ENCODE results near the gene DUSP3.
A peak's percentile ranks its signal among the peaks of the same experiment; 100 is the strongest.

Gene DUSP3

GRCh38 chr17:43779145-43780125 is 658 bp upstream of the DUSP3 start:
- Histone ChIP-seq H3K4me1 (ENCODE audit: control insufficient read depth, low read depth, low read length) (no peaks in the 10 kb centered on the region), H3K9ac (ENCODE audit: low read length) (no peak overlapping the region), H3K27ac (ENCODE audit: low read length) (no peak overlapping the region), H3K36me3 (ENCODE audit: control insufficient read depth, low read depth, low read length) (peaks cover 12% of the 10 kb centered on the region), H3K4me3 (ENCODE audit: low read length) (peak overlapping the region; percentile 77), H3K27me3 (ENCODE audit: control insufficient read depth, insufficient read depth, low read length) (peaks cover 22% of the 10 kb centered on the region), H3K9me3 (ENCODE audit: control insufficient read depth, low read depth, low read length) (no peaks in the 10 kb centered on the region)

GRCh38 chr17:43774304-43775250 is 4.2 kb downstream of the DUSP3 start:
- Histone ChIP-seq H3K9ac (ENCODE audit: low read length) (no peak overlapping the region), H3K9me3 (ENCODE audit: control insufficient read depth, low read depth, low read length) (no peaks in the 10 kb centered on the region), H3K4me3 (ENCODE audit: low read length) (no peak overlapping the region), H3K27ac (ENCODE audit: low read length) (no peak overlapping the region), H3K36me3 (ENCODE audit: control insufficient read depth, low read depth, low read length) (peaks cover 36% of the 10 kb centered on the region), H3K4me1 (ENCODE audit: control insufficient read depth, low read depth, low read length) (no peaks in the 10 kb centered on the region), H3K27me3 (ENCODE audit: control insufficient read depth, insufficient read depth, low read length) (peaks cover 5% of the 10 kb centered on the region)

DNA sequence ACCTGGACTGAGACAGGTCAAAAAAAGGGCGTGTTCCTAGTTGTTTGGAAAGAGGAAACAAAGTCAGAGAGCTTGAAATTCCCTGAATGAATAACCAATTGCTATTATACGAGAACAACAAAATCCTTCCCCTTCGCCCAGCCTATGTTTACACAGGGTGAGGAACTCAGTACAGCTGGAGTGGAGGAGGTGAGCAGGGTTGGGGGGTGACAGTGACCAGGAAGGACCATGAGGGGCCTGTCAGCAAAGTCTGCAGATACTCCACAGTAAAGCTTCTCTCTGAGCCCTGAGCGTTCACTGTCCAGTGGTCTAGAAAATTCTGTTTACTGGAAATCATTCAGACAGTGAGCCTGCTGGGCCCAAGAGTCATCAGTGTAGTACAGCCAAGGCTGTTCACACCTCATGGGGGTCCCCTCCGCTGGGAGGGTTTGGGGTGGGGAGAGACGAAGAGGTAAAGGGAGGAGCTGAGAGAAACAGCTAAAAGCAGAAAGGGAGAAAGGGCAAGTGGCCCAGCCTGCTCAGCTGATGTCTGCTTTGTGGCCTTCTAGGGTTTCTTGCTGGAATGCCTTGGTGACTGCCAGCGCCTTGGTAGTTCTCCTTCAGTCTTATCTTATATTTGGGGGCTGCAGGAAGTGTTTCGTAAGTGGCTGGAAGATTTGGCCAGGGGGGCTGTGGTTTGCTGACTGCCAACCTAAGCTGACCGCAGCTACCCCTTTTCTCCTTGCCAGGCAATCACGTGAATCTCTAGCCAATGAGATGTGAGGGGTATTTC is 5.7 kb downstream of the DUSP3 start:
- Histone ChIP-seq H3K4me1 (ENCODE audit: control insufficient read depth, low read depth, low read length) (no peaks in the 10 kb centered on the region), H3K9ac (ENCODE audit: low read length) (no peak overlapping the region), H3K27ac (ENCODE audit: low read length) (no peak overlapping the region), H3K9me3 (ENCODE audit: control insufficient read depth, low read depth, low read length) (no peaks in the 10 kb centered on the region), H3K27me3 (ENCODE audit: control insufficient read depth, insufficient read depth, low read length) (no peaks in the 10 kb centered on the region), H3K4me3 (ENCODE audit: low read length) (no peak overlapping the region), H3K36me3 (ENCODE audit: control insufficient read depth, low read depth, low read length) (peaks cover 41% of the 10 kb centered on the region)

DNA sequence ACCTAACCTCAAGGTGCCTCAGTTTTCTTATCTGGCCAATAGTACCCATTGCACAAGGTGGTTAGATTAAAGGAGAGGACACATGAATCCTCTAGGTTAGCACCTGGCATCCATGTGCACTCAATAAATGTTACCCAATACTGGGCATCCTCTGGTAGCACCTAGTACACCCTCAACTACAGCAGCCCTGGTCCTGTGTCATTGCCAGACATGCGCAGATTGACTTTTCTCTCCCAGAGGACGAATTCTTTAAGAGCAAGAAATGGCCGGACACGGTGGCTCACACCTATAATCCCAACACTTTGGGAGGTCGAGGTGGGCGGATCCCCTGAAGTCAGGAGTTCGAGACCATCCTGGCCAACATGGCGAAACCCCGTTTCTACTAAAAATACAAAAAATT is 7.3 kb downstream of the DUSP3 start:
- Histone ChIP-seq H3K27me3 (ENCODE audit: control insufficient read depth, insufficient read depth, low read length) (no peaks in the 10 kb centered on the region), H3K4me1 (ENCODE audit: control insufficient read depth, low read depth, low read length) (no peaks in the 10 kb centered on the region), H3K36me3 (ENCODE audit: control insufficient read depth, low read depth, low read length) (peaks cover 40% of the 10 kb centered on the region), H3K9me3 (ENCODE audit: control insufficient read depth, low read depth, low read length) (no peaks in the 10 kb centered on the region), H3K9ac (ENCODE audit: low read length) (no peak overlapping the region), H3K27ac (ENCODE audit: low read length) (no peak overlapping the region), H3K4me3 (ENCODE audit: low read length) (no peak overlapping the region)

- peaks cover 37% of the 10 kb centered on the region for H3K36me3 ChIP-seq (ENCODE audit: control insufficient read depth, low read depth, low read length)
- no peak overlapping the region for H3K27ac ChIP-seq (ENCODE audit: low read length)
- H3K4me1 ChIP-seq (ENCODE audit: control insufficient read depth, low read depth, low read length), result no peaks in the 10 kb centered on the region
- no peaks in the 10 kb centered on the region for H3K9me3 ChIP-seq (ENCODE audit: control insufficient read depth, low read depth, low read length)
- no peak overlapping the region for H3K9ac ChIP-seq (ENCODE audit: low read length)
- H3K27me3 ChIP-seq (ENCODE audit: control insufficient read depth, insufficient read depth, low read length), result no peaks in the 10 kb centered on the region
- H3K4me3 ChIP-seq (ENCODE audit: low read length), result no peak overlapping the region
Observed at GRCh38 chr17:43770957-43771356, 7.8 kb downstream of the DUSP3 start.

DNA sequence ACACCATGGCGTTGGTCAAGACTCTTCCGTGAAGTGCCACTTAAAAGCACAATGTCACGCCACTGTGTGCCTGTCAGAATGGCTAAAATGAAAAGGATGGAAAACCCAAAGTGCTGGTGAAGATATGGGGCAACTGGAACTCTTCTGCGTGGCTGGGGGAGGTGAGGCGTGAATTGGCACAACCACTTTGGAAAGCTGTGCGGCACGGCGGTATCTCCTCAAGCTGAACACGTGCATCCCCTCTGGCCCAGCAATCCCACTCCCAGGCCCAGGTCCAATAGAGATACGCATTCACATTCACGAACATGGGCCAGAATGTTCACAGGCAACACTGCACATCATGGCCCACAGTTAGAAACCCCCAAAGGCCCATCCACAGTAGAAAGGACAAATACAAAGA is 8.9 kb downstream of the DUSP3 start:
- H3K9ac ChIP-seq (ENCODE audit: low read length), result no peak overlapping the region
- H3K4me3 ChIP-seq (ENCODE audit: low read length), result no peak overlapping the region
- H3K4me1 ChIP-seq (ENCODE audit: control insufficient read depth, low read depth, low read length), result no peaks in the 10 kb centered on the region
- H3K27ac ChIP-seq (ENCODE audit: low read length), result no peak overlapping the region
- H3K36me3 ChIP-seq (ENCODE audit: control insufficient read depth, low read depth, low read length), result peaks cover 32% of the 10 kb centered on the region
- no peaks in the 10 kb centered on the region for H3K9me3 ChIP-seq (ENCODE audit: control insufficient read depth, low read depth, low read length)
- H3K27me3 ChIP-seq (ENCODE audit: control insufficient read depth, insufficient read depth, low read length), result no peaks in the 10 kb centered on the region

GRCh38 chr17:43769426-43769825 is 9.4 kb downstream of the DUSP3 start:
- no peaks in the 10 kb centered on the region for H3K9me3 ChIP-seq (ENCODE audit: control insufficient read depth, low read depth, low read length)
- peaks cover 29% of the 10 kb centered on the region for H3K36me3 ChIP-seq (ENCODE audit: control insufficient read depth, low read depth, low read length)
- no peaks in the 10 kb centered on the region for H3K27me3 ChIP-seq (ENCODE audit: control insufficient read depth, insufficient read depth, low read length)
- no peak overlapping the region for H3K4me3 ChIP-seq (ENCODE audit: low read length)
- no peak overlapping the region for H3K9ac ChIP-seq (ENCODE audit: low read length)
- no peaks in the 10 kb centered on the region for H3K4me1 ChIP-seq (ENCODE audit: control insufficient read depth, low read depth, low read length)
- no peak overlapping the region for H3K27ac ChIP-seq (ENCODE audit: low read length)

- Histone ChIP-seq H3K27ac (ENCODE audit: low read length) (no peak overlapping the region), H3K27me3 (ENCODE audit: control insufficient read depth, insufficient read depth, low read length) (no peaks in the 10 kb centered on the region), H3K4me1 (ENCODE audit: control insufficient read depth, low read depth, low read length) (no peaks in the 10 kb centered on the region), H3K9me3 (ENCODE audit: control insufficient read depth, low read depth, low read length) (no peaks in the 10 kb centered on the region), H3K4me3 (ENCODE audit: low read length) (no peak overlapping the region), H3K9ac (ENCODE audit: low read length) (no peak overlapping the region), H3K36me3 (ENCODE audit: control insufficient read depth, low read depth, low read length) (peaks cover 25% of the 10 kb centered on the region)
Observed at GRCh38 chr17:43768943-43769342, 9.8 kb downstream of the DUSP3 start.

DNA sequence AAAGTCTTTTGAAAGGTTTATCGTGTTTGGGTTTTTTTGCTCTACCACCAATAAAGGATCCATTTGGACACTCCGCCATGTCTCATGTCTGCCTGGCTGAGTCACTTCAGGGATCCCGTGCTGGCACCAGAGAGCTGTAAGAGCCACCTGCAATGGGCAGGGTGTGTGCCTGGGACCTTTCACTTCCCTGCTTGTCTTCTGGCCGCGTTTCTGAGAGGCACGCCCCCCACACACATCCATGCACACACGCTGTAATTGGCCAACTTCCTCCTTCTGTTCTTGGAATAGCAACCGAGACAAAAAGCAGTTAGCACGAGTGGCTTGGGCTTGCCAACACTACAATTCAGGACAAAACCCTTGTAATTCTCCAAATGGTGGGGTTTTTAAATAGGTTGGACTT is 10.4 kb downstream of the DUSP3 start:
- no peak overlapping the region for H3K4me3 ChIP-seq (ENCODE audit: low read length)
- no peaks in the 10 kb centered on the region for H3K9me3 ChIP-seq (ENCODE audit: control insufficient read depth, low read depth, low read length)
- H3K4me1 ChIP-seq (ENCODE audit: control insufficient read depth, low read depth, low read length), result no peaks in the 10 kb centered on the region
- no peaks in the 10 kb centered on the region for H3K27me3 ChIP-seq (ENCODE audit: control insufficient read depth, insufficient read depth, low read length)
- H3K27ac ChIP-seq (ENCODE audit: low read length), result no peak overlapping the region
- H3K36me3 ChIP-seq (ENCODE audit: control insufficient read depth, low read depth, low read length), result peaks cover 23% of the 10 kb centered on the region
- H3K9ac ChIP-seq (ENCODE audit: low read length), result no peak overlapping the region

DNA sequence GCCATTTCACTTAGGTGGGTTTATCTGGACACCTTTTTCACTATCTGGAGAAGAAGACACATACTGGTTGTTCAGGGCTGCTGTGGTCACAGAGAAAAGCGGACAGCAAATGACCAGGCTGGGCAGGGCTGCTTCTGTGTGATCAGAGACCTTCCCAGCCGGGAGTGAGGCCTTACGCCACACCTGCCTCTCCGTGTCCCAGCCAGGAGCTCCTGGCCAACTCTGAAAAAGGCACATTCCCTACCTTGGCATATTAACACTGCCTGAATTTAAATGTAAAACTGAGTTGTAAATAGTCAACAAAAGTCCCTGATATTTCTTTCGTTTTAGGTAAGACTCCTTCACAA is 11.1 kb downstream of the DUSP3 start:
- Histone ChIP-seq H3K9me3 (ENCODE audit: control insufficient read depth, low read depth, low read length) (no peaks in the 10 kb centered on the region), H3K4me1 (ENCODE audit: control insufficient read depth, low read depth, low read length) (no peaks in the 10 kb centered on the region), H3K27ac (ENCODE audit: low read length) (no peak overlapping the region), H3K27me3 (ENCODE audit: control insufficient read depth, insufficient read depth, low read length) (no peaks in the 10 kb centered on the region), H3K9ac (ENCODE audit: low read length) (no peak overlapping the region), H3K36me3 (ENCODE audit: control insufficient read depth, low read depth, low read length) (peaks cover 16% of the 10 kb centered on the region), H3K4me3 (ENCODE audit: low read length) (no peak overlapping the region)

Data from iPS-18a (cell line).